PC-3 (cell line): Measurements from ENCODE around the gene ZBTB7C. TPM values are rescaled to one million over a fixed set of nuclear protein-coding genes. Genes with fewer than 3 reads are reported as not detected.

Experiments
- ATAC-seq: fragments of 200-7000 bp; cut with Tn5 transposase; 2 replicates; pipeline ENCODE4 v1.9.1; 2020; ENCODE audit warnings: mild to moderate bottlenecking, moderate library complexity
- BruUV-seq: library from RNA; stranded (reverse); fragments of 400-500 nt; replicated peaks from 2 replicates; lab custom pipeline; 2021; lab: Mats Ljungman, UMichigan
- CTCF ChIA-PET: fragments of 300-600 bp; sonication (Branson Sonifier 250); formaldehyde crosslinking; loops from one replicate; lab custom pipeline; 2022; ENCODE audit warnings: antibody characterized with exemption; lab: Charles Lee
- POLR2A ChIA-PET: fragments of 300-600 bp; sonication (Branson Sonifier 250); formaldehyde crosslinking; loops from one replicate; lab custom pipeline; 2022; ENCODE audit warnings: antibody characterized with exemption; ENCODE audit not compliant: unreplicated experiment; lab: Charles Lee
- DNase-seq: peaks from one replicate; pipeline ENCODE4 v3.0.0-alpha.2; 2015
- H2AFZ ChIP-seq: fragments of 300-600 bp; sonication (generic); 2 replicates; pipeline ENCODE4 v1.6.0; 2016; ENCODE audit warnings: antibody characterized with exemption, low read length
- H3F3A ChIP-seq: fragments of 300-600 bp; sonication (generic); one replicate; pipeline ENCODE4 v1.6.0; 2017; ENCODE audit warnings: antibody characterized with exemption, low read length, control low read depth, mild to moderate bottlenecking; ENCODE audit not compliant: unreplicated experiment
- H3K27ac ChIP-seq: fragments of 300-600 bp; sonication (generic); 2 replicates; pipeline ENCODE4 v1.5.1; 2016; ENCODE audit warnings: mild to moderate bottlenecking, low read length
- H3K27me3 ChIP-seq: fragments of 300-600 bp; sonication (generic); 2 replicates; pipeline ENCODE4 v1.6.1; 2016; ENCODE audit warnings: low read length, mixed read lengths
- H3K36me3 ChIP-seq: fragments of 300-600 bp; sonication (generic); 2 replicates; pipeline ENCODE4 v1.6.1; 2016; ENCODE audit warnings: low read depth, mixed run types, low read length, mixed read lengths
- H3K4me1 ChIP-seq: fragments of 300-600 bp; sonication (generic); 2 replicates; pipeline ENCODE4 v1.5.1; 2016; ENCODE audit warnings: low read length; ENCODE audit not compliant: insufficient read depth
- H3K4me2 ChIP-seq: fragments of 300-600 bp; sonication (generic); 2 replicates; pipeline ENCODE4 v1.6.0; 2016; ENCODE audit warnings: low read length
- H3K4me3 ChIP-seq: fragments of 300-600 bp; sonication (generic); 2 replicates; pipeline ENCODE4 v1.5.1; 2016; ENCODE audit warnings: mild to moderate bottlenecking, low read length, mixed read lengths
- H3K79me2 ChIP-seq: fragments of 300-600 bp; sonication (generic); 2 replicates; pipeline ENCODE4 v1.6.1; 2017; ENCODE audit warnings: low read length, mixed read lengths
- H3K9ac ChIP-seq: fragments of 300-600 bp; sonication (generic); 2 replicates; pipeline ENCODE4 v1.6.0; 2016; ENCODE audit warnings: mild to moderate bottlenecking, low read length
- H3K9me2 ChIP-seq: fragments of 300-600 bp; sonication (generic); replicated peaks from 2 replicates; pipeline ENCODE4 v1.6.1; 2016; ENCODE audit warnings: mixed run types, low read length, mixed read lengths
- H3K9me3 ChIP-seq: fragments of 300-600 bp; sonication (generic); 2 replicates; pipeline ENCODE4 v1.6.1; 2016; ENCODE audit warnings: low read length, mixed read lengths
- H4K20me1 ChIP-seq: fragments of 300-600 bp; sonication (generic); 2 replicates; pipeline ENCODE4 v1.6.1; 2016; ENCODE audit warnings: low read length, mixed read lengths
- CTCF ChIP-seq: fragments of 300-600 bp; sonication (generic); conservative IDR thresholded peaks from 2 replicates; pipeline ENCODE4 v1.5.1; 2017; ENCODE audit warnings: antibody characterized with exemption, low read depth, mild to moderate bottlenecking, low read length
- EZH2 ChIP-seq: fragments of 300-600 bp; sonication (generic); IDR thresholded peaks from one replicate; pipeline ENCODE4 v1.6.1; 2017; ENCODE audit warnings: antibody characterized with exemption, mild to moderate bottlenecking, low read length; ENCODE audit not compliant: unreplicated experiment
- EZH2phosphoT487 ChIP-seq: fragments of 300-600 bp; sonication (generic); IDR thresholded peaks from 2 replicates; pipeline ENCODE4 v1.6.1; 2018; ENCODE audit warnings: mild to moderate bottlenecking, antibody characterized with exemption, low read length, borderline replicate concordance
- intact Hi-C: fragments of 100-400 bp; cut with micrococcal nuclease; formaldehyde crosslinking; loops from 2 replicates; pipeline ENCODE4 v1.9.0; 2023
- total RNA-seq: library from RNA; depleted of rRNA; stranded (reverse); fragments of >200 nt; gene quantifications from 2 replicates; pipeline ENCODE4 v1.2.3, GENCODE V29; 2014

The ZBTB7C gene
- total RNA-seq, 1 experiment from 2014 or later = 1.3 TPM

GRCh38 chr18:48048251-48048650 lies 360.9 kb downstream of the ZBTB7C start:
- CTCF ChIA-PET = no interaction called here

GRCh38 chr18:48046843-48047242 lies 362.3 kb downstream of the ZBTB7C start:
- no peak overlapping the region for H3K4me2 ChIP-seq
- no peak overlapping the region for H3K9ac ChIP-seq
- BruUV-seq = no TSS peak
- no peak for ATAC-seq
- H4K20me1 ChIP-seq = no peaks in the 10 kb centered on the region
- H3K4me3 ChIP-seq = no peak overlapping the region
- TF ChIP-seq EZH2phosphoT487 (no peak), CTCF (no peak), EZH2 (no peak)
- intact Hi-C loops = no loop called here
- H2AFZ ChIP-seq = no peak overlapping the region
- no peaks in the 10 kb centered on the region for H3K4me1 ChIP-seq
- ChIA-PET POLR2A (no interaction called here), CTCF (no interaction called here)
- no peaks in the 10 kb centered on the region for H3K79me2 ChIP-seq
- H3K9me2 ChIP-seq = no peaks in the 10 kb centered on the region
- DNase-seq = no peak
- no peak overlapping the region for H3K27ac ChIP-seq
- no peaks in the 10 kb centered on the region for H3F3A ChIP-seq
- H3K27me3 ChIP-seq = no peaks in the 10 kb centered on the region
- no peaks in the 10 kb centered on the region for H3K36me3 ChIP-seq
- H3K9me3 ChIP-seq = no peaks in the 10 kb centered on the region

More at GRCh38 chr18:48048251-48048650, 360.9 kb downstream of the ZBTB7C start:
- TF ChIP-seq EZH2 (no peak), CTCF (no peak), EZH2phosphoT487 (no peak)
- Histone ChIP-seq H3K9ac (no peak overlapping the region), H3K9me3 (no peaks in the 10 kb centered on the region), H3K27ac (no peak overlapping the region), H3K4me3 (no peak overlapping the region), H3K79me2 (no peaks in the 10 kb centered on the region), H4K20me1 (no peaks in the 10 kb centered on the region), H2AFZ (no peak overlapping the region), H3K9me2 (no peaks in the 10 kb centered on the region), H3K27me3 (no peaks in the 10 kb centered on the region), H3K4me1 (no peaks in the 10 kb centered on the region), H3K4me2 (no peak overlapping the region), H3F3A (no peaks in the 10 kb centered on the region), H3K36me3 (no peaks in the 10 kb centered on the region)
- POLR2A ChIA-PET = no interaction called here
- no peak for DNase-seq
- BruUV-seq = no TSS peak
- intact Hi-C loops = no loop called here
- no peak for ATAC-seq

- no peak for ATAC-seq
- CTCF ChIA-PET = no interaction called here
Measured at GRCh38 chr18:48045744-48046143, 363.4 kb downstream of the ZBTB7C start.

More at GRCh38 chr18:48045744-48046143, 363.4 kb downstream of the ZBTB7C start:
- Histone ChIP-seq H3F3A (no peaks in the 10 kb centered on the region), H4K20me1 (no peaks in the 10 kb centered on the region), H3K4me1 (no peaks in the 10 kb centered on the region), H2AFZ (no peak overlapping the region), H3K79me2 (no peaks in the 10 kb centered on the region), H3K27me3 (no peaks in the 10 kb centered on the region), H3K9me3 (no peaks in the 10 kb centered on the region), H3K9me2 (no peaks in the 10 kb centered on the region), H3K4me3 (no peak overlapping the region), H3K4me2 (no peak overlapping the region), H3K27ac (no peak overlapping the region), H3K36me3 (no peaks in the 10 kb centered on the region), H3K9ac (no peak overlapping the region)
- DNase-seq = no peak
- no TSS peak for BruUV-seq
- POLR2A ChIA-PET = no interaction called here
- no peak for TF ChIP-seq CTCF
- intact Hi-C loops = no loop called here
